Gastroesophageal sphincter (tissue), 3 donors: ENCODE results near the gene KCNH1.

Source experiments
- CTCF ChIP-seq, 4 experiments: fragments of 200-600 bp in 2 of 4; fragments of 450-650 bp in 2 of 4; sonication (generic) in 1 of 4; IDR thresholded peaks; one replicate each; pipeline ENCODE4 v1.5.1; 2017 to 2019; ENCODE audit warnings: antibody characterized with exemption in 4 of 4, mild to moderate bottlenecking in 2 of 4, moderate library complexity in 2 of 4
- EP300 ChIP-seq: sonication (generic); formaldehyde crosslinking; IDR thresholded peaks from one replicate; pipeline ENCODE4 v1.6.1; 2017; ENCODE audit warnings: antibody characterized with exemption, mild to moderate bottlenecking
- POLR2A ChIP-seq, 2 donors: fragments of 450-650 bp; IDR thresholded peaks; one replicate each; pipeline ENCODE4 v1.6.1; 2017; ENCODE audit warnings: antibody characterized with exemption in 2 of 2, mild to moderate bottlenecking in 2 of 2, moderate library complexity in 1 of 2
- POLR2AphosphoS5 ChIP-seq: sonication (generic); formaldehyde crosslinking; IDR thresholded peaks from one replicate; pipeline ENCODE4 v1.6.1; 2017; ENCODE audit warnings: antibody characterized with exemption

GRCh38 chr1:210738256-210738655, 395.7 kb downstream of the KCNH1 start:
- no peak for TF ChIP-seq POLR2A (IDR thresholded peaks at IDR 0.05)
- TF ChIP-seq CTCF (IDR thresholded peaks at IDR 0.05), result no peak
- no peak for TF ChIP-seq POLR2AphosphoS5
- no peak for TF ChIP-seq EP300
